ENCODE results near the gene KRTAP5-6.
"Not testable (repeated sequence)": the region's sequence is repeated elsewhere in the genome, so short reads cannot be mapped to it uniquely, and the experiment has no call there.

The KRTAP5-6 gene

DNA sequence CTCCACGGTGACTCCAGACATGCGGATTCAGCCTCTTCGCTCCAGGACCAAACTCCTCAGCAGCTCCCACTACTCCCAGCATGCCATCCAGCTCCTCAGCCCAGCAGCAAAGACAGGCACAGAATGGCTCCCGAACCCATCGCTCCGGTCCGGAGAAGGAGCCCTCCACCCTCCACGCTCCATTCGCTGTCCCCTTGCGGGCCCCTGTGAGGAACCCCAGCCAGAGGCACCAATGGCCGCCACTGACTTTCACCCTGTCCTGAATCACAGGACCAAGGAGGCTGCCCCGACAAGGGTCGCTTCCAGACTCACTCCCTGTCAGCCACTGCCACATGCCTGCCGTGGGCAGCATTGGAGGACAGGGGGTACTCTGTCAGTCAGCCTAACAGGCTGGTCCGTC lies 10.8 kb upstream of the KRTAP5-6 start:
- not testable (repeated sequence) for DNase-seq (ENCODE audit: low spot score)

GRCh38 chr11:1688336-1688947 lies 8.6 kb upstream of the KRTAP5-6 start:
- DNase-seq (ENCODE audit: low spot score): not testable (repeated sequence)

- DNase-seq (ENCODE audit: low spot score): not testable (repeated sequence)
Observed at GRCh38 chr11:1689250-1690166, 7.5 kb upstream of the KRTAP5-6 start.

- no peak for DNase-seq (ENCODE audit: low spot score)
- TF ChIP-seq, protein P1, sequence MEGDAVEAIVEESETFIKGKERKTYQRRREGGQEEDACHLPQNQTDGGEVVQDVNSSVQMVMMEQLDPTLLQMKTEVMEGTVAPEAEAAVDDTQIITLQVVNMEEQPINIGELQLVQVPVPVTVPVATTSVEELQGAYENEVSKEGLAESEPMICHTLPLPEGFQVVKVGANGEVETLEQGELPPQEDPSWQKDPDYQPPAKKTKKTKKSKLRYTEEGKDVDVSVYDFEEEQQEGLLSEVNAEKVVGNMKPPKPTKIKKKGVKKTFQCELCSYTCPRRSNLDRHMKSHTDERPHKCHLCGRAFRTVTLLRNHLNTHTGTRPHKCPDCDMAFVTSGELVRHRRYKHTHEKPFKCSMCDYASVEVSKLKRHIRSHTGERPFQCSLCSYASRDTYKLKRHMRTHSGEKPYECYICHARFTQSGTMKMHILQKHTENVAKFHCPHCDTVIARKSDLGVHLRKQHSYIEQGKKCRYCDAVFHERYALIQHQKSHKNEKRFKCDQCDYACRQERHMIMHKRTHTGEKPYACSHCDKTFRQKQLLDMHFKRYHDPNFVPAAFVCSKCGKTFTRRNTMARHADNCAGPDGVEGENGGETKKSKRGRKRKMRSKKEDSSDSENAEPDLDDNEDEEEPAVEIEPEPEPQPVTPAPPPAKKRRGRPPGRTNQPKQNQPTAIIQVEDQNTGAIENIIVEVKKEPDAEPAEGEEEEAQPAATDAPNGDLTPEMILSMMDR (IDR thresholded peaks at IDR 0.05; ENCODE audit: extremely low read depth, missing control alignments): no peak
Observed at GRCh38 chr11:1690167-1691025, 6.6 kb upstream of the KRTAP5-6 start.

GRCh38 chr11:1691026-1691877 lies 5.7 kb upstream of the KRTAP5-6 start:
- TF ChIP-seq, protein P1 (IDR thresholded peaks at IDR 0.05; ENCODE audit: extremely low read depth, missing control alignments): no peak
- no peak for DNase-seq (ENCODE audit: low spot score)

DNA sequence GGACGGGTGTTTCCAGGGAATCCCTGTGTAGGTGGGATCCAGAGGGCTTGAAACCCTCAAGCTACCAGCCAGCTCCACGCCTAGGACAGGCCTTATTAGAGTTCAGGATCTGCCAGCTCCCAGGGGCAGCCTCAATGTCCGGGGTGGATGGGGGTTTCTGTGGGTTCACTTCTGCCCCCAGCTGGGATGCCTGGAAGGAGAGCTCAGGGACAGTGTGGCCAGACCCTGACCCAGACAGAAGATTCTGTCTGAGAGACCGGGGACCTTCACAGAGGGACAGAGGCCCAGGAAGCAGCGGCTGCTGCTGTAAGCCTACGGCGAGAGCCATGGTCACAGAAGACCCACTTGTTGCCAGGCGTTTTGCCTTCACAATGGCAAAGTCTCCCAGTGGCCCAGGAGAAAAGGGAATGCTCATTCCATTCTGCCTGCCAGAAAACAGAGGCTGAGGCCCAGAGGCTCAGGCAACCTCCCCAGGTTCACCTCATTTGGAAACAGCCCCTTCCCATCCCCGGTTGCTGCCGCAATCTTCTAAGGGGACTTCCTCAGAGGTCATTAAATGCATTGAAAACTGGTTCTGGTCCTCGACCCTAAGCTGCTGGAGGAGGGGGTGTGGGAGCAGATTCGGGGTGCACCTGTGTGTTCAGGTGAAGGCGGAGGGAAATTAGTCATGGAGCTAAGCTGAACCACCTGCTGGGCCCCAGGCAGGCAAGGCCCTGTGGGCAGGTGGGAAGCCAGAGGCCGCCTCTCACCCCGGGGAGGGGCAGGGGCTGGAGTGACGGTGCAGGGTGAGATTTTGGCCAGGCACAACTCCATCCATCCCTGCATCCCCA lies 4.9 kb upstream of the KRTAP5-6 start:
- TF ChIP-seq, protein P1 (IDR thresholded peaks at IDR 0.05; ENCODE audit: extremely low read depth, missing control alignments): no peak
- DNase-seq (ENCODE audit: low spot score): no peak

DNA sequence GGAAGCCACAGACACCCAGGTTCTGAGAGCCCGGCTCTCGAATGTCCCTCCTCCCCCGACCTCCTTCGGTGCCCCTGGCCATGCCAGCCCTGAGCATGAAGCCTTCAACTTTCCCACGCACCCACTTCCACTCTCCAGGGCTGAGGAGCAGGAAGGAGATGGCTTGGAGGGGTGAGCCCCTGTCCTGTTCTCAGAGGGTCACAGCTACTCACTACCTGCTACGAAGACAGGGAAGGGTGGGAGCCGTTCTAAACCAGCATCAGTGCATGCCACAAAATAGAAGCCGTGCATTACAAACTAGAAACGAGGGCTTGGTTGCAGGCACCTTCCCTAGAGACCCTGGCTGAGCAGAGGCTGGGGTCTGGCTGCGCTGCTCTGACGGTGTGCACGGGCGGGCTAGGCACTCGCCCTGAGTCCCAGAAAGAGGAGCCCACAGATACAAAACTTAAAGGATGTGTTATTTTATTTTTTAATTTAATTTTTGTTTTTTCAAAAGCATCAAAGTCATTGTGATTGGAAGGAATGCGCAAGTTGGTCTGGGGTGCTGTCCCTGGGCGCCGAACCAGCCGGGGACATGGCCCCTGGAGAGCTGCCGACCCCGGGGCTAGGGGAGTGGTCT lies 4.2 kb upstream of the KRTAP5-6 start:
- TF ChIP-seq, protein P1 (IDR thresholded peaks at IDR 0.05; ENCODE audit: extremely low read depth, missing control alignments): peak; percentile 10
- DNase-seq (ENCODE audit: low spot score): no peak

Measured in GM20000 (cell line).